PC-3 (cell line): ENCODE results near the gene LIME1. TPM values are rescaled to one million over a fixed set of nuclear protein-coding genes. Genes with fewer than 3 reads are reported as not detected.

Experiments used
- ATAC-seq: fragments of 200-7000 bp; cut with Tn5 transposase; 2 replicates; pipeline ENCODE4 v1.9.1; 2020; ENCODE audit warnings: mild to moderate bottlenecking, moderate library complexity
- BruUV-seq: library from RNA; stranded (reverse); fragments of 400-500 nt; replicated peaks from 2 replicates; lab custom pipeline; 2021; lab: Mats Ljungman, UMichigan
- CTCF ChIA-PET: fragments of 300-600 bp; sonication (Branson Sonifier 250); formaldehyde crosslinking; loops from one replicate; lab custom pipeline; 2022; ENCODE audit warnings: antibody characterized with exemption; lab: Charles Lee
- POLR2A ChIA-PET: fragments of 300-600 bp; sonication (Branson Sonifier 250); formaldehyde crosslinking; loops from one replicate; lab custom pipeline; 2022; ENCODE audit warnings: antibody characterized with exemption; ENCODE audit not compliant: unreplicated experiment; lab: Charles Lee
- DNase-seq: peaks from one replicate; pipeline ENCODE4 v3.0.0-alpha.2; 2015
- H2AFZ ChIP-seq: fragments of 300-600 bp; sonication (generic); 2 replicates; pipeline ENCODE4 v1.6.0; 2016; ENCODE audit warnings: antibody characterized with exemption, low read length
- H3F3A ChIP-seq: fragments of 300-600 bp; sonication (generic); one replicate; pipeline ENCODE4 v1.6.0; 2017; ENCODE audit warnings: antibody characterized with exemption, low read length, control low read depth, mild to moderate bottlenecking; ENCODE audit not compliant: unreplicated experiment
- H3K27ac ChIP-seq: fragments of 300-600 bp; sonication (generic); 2 replicates; pipeline ENCODE4 v1.5.1; 2016; ENCODE audit warnings: mild to moderate bottlenecking, low read length
- H3K27me3 ChIP-seq: fragments of 300-600 bp; sonication (generic); 2 replicates; pipeline ENCODE4 v1.6.1; 2016; ENCODE audit warnings: low read length, mixed read lengths
- H3K36me3 ChIP-seq: fragments of 300-600 bp; sonication (generic); 2 replicates; pipeline ENCODE4 v1.6.1; 2016; ENCODE audit warnings: low read depth, mixed run types, low read length, mixed read lengths
- H3K4me1 ChIP-seq: fragments of 300-600 bp; sonication (generic); 2 replicates; pipeline ENCODE4 v1.5.1; 2016; ENCODE audit warnings: low read length; ENCODE audit not compliant: insufficient read depth
- H3K4me2 ChIP-seq: fragments of 300-600 bp; sonication (generic); 2 replicates; pipeline ENCODE4 v1.6.0; 2016; ENCODE audit warnings: low read length
- H3K4me3 ChIP-seq: fragments of 300-600 bp; sonication (generic); 2 replicates; pipeline ENCODE4 v1.5.1; 2016; ENCODE audit warnings: mild to moderate bottlenecking, low read length, mixed read lengths
- H3K79me2 ChIP-seq: fragments of 300-600 bp; sonication (generic); 2 replicates; pipeline ENCODE4 v1.6.1; 2017; ENCODE audit warnings: low read length, mixed read lengths
- H3K9ac ChIP-seq: fragments of 300-600 bp; sonication (generic); 2 replicates; pipeline ENCODE4 v1.6.0; 2016; ENCODE audit warnings: mild to moderate bottlenecking, low read length
- H3K9me2 ChIP-seq: fragments of 300-600 bp; sonication (generic); replicated peaks from 2 replicates; pipeline ENCODE4 v1.6.1; 2016; ENCODE audit warnings: mixed run types, low read length, mixed read lengths
- H3K9me3 ChIP-seq: fragments of 300-600 bp; sonication (generic); 2 replicates; pipeline ENCODE4 v1.6.1; 2016; ENCODE audit warnings: low read length, mixed read lengths
- H4K20me1 ChIP-seq: fragments of 300-600 bp; sonication (generic); 2 replicates; pipeline ENCODE4 v1.6.1; 2016; ENCODE audit warnings: low read length, mixed read lengths
- EZH2 ChIP-seq: fragments of 300-600 bp; sonication (generic); IDR thresholded peaks from one replicate; pipeline ENCODE4 v1.6.1; 2017; ENCODE audit warnings: antibody characterized with exemption, mild to moderate bottlenecking, low read length; ENCODE audit not compliant: unreplicated experiment
- EZH2phosphoT487 ChIP-seq: fragments of 300-600 bp; sonication (generic); IDR thresholded peaks from 2 replicates; pipeline ENCODE4 v1.6.1; 2018; ENCODE audit warnings: mild to moderate bottlenecking, antibody characterized with exemption, low read length, borderline replicate concordance
- intact Hi-C: fragments of 100-400 bp; cut with micrococcal nuclease; formaldehyde crosslinking; loops from 2 replicates; pipeline ENCODE4 v1.9.0; 2023
- total RNA-seq: library from RNA; depleted of rRNA; stranded (reverse); fragments of >200 nt; gene quantifications from 2 replicates; pipeline ENCODE4 v1.2.3, GENCODE V29; 2014
- TF ChIP-seq, protein P1 (sequence below): fragments of 300-600 bp; sonication (generic); conservative IDR thresholded peaks from 2 replicates; pipeline ENCODE4 v1.5.1; 2017; ENCODE audit warnings: antibody characterized with exemption, low read depth, mild to moderate bottlenecking, low read length

Gene LIME1
- total RNA-seq, 1 experiment from 2014 or later: 17.3 TPM

DNA sequence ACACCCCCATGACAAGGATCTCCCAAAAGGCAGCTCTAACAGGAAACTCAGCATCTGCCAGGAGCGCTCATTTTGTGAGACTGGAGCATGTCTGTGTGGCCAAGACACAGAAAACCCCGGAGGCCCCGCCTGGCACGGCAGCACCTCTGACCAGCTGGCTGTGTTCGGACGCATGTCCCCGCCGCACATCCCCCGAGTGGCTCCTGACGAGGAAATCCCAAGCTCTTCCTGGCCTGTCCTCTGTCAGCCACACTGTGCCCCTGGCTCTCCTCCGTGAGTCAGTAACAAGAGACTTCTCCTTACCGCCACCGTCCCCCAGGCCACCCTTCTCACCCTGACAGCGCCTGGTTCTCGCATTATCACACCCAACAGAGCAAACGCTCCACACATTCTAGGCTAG lies 17.5 kb downstream of the LIME1 start:
- Histone ChIP-seq H2AFZ (no peak overlapping the region), H3K27me3 (no peaks in the 10 kb centered on the region), H3K9me2 (no peaks in the 10 kb centered on the region), H4K20me1 (no peaks in the 10 kb centered on the region), H3K4me3 (no peak overlapping the region), H3K4me2 (no peak overlapping the region), H3K9ac (no peak overlapping the region), H3K27ac (no peak overlapping the region), H3K4me1 (no peaks in the 10 kb centered on the region), H3K9me3 (no peaks in the 10 kb centered on the region), H3K36me3 (no peaks in the 10 kb centered on the region), H3F3A (no peaks in the 10 kb centered on the region), H3K79me2 (no peaks in the 10 kb centered on the region)
- ChIA-PET POLR2A (no interaction called here), CTCF (no interaction called here)
- TF ChIP-seq EZH2phosphoT487 (no peak), EZH2 (no peak)
- TF ChIP-seq, protein P1, sequence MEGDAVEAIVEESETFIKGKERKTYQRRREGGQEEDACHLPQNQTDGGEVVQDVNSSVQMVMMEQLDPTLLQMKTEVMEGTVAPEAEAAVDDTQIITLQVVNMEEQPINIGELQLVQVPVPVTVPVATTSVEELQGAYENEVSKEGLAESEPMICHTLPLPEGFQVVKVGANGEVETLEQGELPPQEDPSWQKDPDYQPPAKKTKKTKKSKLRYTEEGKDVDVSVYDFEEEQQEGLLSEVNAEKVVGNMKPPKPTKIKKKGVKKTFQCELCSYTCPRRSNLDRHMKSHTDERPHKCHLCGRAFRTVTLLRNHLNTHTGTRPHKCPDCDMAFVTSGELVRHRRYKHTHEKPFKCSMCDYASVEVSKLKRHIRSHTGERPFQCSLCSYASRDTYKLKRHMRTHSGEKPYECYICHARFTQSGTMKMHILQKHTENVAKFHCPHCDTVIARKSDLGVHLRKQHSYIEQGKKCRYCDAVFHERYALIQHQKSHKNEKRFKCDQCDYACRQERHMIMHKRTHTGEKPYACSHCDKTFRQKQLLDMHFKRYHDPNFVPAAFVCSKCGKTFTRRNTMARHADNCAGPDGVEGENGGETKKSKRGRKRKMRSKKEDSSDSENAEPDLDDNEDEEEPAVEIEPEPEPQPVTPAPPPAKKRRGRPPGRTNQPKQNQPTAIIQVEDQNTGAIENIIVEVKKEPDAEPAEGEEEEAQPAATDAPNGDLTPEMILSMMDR: no peak
- ATAC-seq: no peak
- no peak for DNase-seq
- intact Hi-C loops: no loop called here
- BruUV-seq: no TSS peak

DNA sequence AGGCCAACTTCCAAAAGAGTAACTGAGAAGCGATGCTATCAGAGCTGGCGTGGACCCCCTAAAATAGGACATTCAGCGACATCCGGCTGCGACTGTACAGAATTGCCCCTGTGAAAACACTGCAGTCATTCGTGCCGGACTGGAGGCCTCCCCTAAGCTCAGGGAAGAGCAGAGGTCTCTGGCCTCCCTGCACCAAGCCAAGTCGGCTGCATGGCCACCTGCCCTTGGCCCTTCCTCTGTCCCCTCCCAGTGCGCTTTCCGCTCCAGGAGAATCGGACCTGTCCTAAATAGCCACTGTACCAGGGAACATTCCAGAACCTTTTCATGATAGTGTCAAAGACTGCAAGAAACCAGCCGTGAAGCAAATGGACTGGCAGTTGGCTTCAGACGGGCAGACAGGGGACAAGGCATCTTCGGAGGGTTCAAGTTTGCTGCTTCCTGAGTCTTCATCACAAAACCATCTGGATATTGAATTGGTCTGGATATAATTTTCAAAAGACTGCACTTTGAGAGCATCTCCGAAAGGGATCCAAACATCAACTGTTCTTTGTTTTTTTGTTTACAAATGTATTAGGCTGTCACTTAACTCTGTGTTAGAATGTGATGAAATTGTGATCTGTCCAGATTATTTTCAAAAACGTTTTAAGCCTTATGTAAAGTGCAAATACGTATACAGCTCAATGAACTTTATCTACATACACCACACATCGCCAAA lies 19.6 kb downstream of the LIME1 start:
- Histone ChIP-seq H3K27me3 (no peaks in the 10 kb centered on the region), H3K4me1 (no peaks in the 10 kb centered on the region), H3K27ac (no peak overlapping the region), H3K9ac (no peak overlapping the region), H3K79me2 (no peaks in the 10 kb centered on the region), H3K36me3 (no peaks in the 10 kb centered on the region), H4K20me1 (no peaks in the 10 kb centered on the region), H2AFZ (no peak overlapping the region), H3K4me3 (no peak overlapping the region), H3K4me2 (no peak overlapping the region), H3K9me2 (no peaks in the 10 kb centered on the region), H3K9me3 (no peaks in the 10 kb centered on the region), H3F3A (no peaks in the 10 kb centered on the region)
- no TSS peak for BruUV-seq
- ChIA-PET CTCF (no interaction called here), POLR2A (no interaction called here)
- intact Hi-C loops: no loop called here
- DNase-seq (no peak), ATAC-seq (no peak)
- TF ChIP-seq EZH2phosphoT487: no peak
- TF ChIP-seq EZH2: no peak
- TF ChIP-seq, protein P1: no peak

DNA sequence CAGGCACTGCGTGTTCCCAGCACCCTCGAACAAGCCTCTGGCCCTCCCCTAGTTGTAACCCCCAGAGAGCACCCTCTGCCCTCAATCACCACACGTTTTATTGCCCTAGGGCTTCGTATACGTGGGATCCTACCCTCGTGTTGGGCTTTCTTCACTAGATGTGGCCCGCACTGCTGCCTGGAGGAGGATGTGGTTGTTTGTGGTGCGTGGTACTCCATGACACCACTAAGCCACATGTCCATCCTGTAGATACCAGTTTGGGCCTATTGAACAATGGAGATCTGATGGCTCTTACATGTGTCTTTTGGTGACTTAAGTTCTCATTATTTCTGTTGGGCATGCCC lies 20.2 kb downstream of the LIME1 start:
- BruUV-seq: no TSS peak
- TF ChIP-seq, protein P1: no peak
- TF ChIP-seq EZH2phosphoT487 (no peak), EZH2 (no peak)

More for the DNA sequence above, 20.2 kb downstream of the LIME1 start:
- POLR2A ChIA-PET: no interaction called here
- Histone ChIP-seq H2AFZ (no peak overlapping the region), H3K27me3 (no peaks in the 10 kb centered on the region), H3K4me2 (no peak overlapping the region), H4K20me1 (no peaks in the 10 kb centered on the region), H3K9ac (no peak overlapping the region), H3K4me3 (no peak overlapping the region), H3K4me1 (no peaks in the 10 kb centered on the region), H3K36me3 (no peaks in the 10 kb centered on the region), H3K9me3 (no peaks in the 10 kb centered on the region), H3F3A (no peaks in the 10 kb centered on the region), H3K9me2 (no peaks in the 10 kb centered on the region), H3K27ac (no peak overlapping the region), H3K79me2 (no peaks in the 10 kb centered on the region)
- CTCF ChIA-PET: no interaction called here
- ATAC-seq (no peak), DNase-seq (no peak)
- intact Hi-C loops: no loop called here
